Measurements from ENCODE around the gene MTA2.
A peak's percentile ranks its signal among the peaks of the same experiment; 100 is the strongest.

MTA2 gene

GRCh38 chr11:62612366-62613290 lies 11.0 kb upstream of the MTA2 start, which contains the start of the genes EML3 and ROM1:
EML3 (minus strand) TSS chr11:62612775; CDS start chr11:62612457, 318 bp downstream.
ROM1 (plus strand) TSS chr11:62613257; CDS start chr11:62613282, 25 bp downstream.
- DNase-seq = peak; percentile 74 to 85 (median 82)

- peak; percentile 14 to 75 (median 69) for DNase-seq
Observed at GRCh38 chr11:62611705-62612365, 10.2 kb upstream of the MTA2 start.

GRCh38 chr11:62610814-62611704 lies 9.4 kb upstream of the MTA2 start:
- DNase-seq = no peak

GRCh38 chr11:62610403-62610802 lies 8.7 kb upstream of the MTA2 start:
- DNase-seq = no peak

GRCh38 chr11:62608776-62609175 lies 7.1 kb upstream of the MTA2 start:
- DNase-seq = no peak

GRCh38 chr11:62607714-62608113 lies 6.0 kb upstream of the MTA2 start:
- DNase-seq = peak in 1 of 3 experiments; percentile 43

GRCh38 chr11:62605902-62606301 lies 4.2 kb upstream of the MTA2 start:
- no peak for DNase-seq

GRCh38 chr11:62605467-62605866 lies 3.8 kb upstream of the MTA2 start:
- no peak for DNase-seq

GRCh38 chr11:62604460-62605120 lies 2.9 kb upstream of the MTA2 start:
- no peak for DNase-seq

GRCh38 chr11:62603776-62604299 lies 2.2 kb upstream of the MTA2 start:
- DNase-seq = no peak

GRCh38 chr11:62603072-62603408 lies 1.4 kb upstream of the MTA2 start:
- peak in 2 of 3 experiments; percentile 71 to 73 for DNase-seq

- DNase-seq = peak; percentile 64 to 95 (median 93)
Observed at GRCh38 chr11:62602141-62603071, 741 bp upstream of the MTA2 start.

GRCh38 chr11:62601122-62601371 lies 618 bp downstream of the MTA2 start:
- peak in 1 of 3 experiments; percentile 82 for DNase-seq

GRCh38 chr11:62600367-62601121 lies 1.1 kb downstream of the MTA2 start:
- DNase-seq = peak in 1 of 3 experiments; percentile 68

GRCh38 chr11:62599901-62600300 lies 1.8 kb downstream of the MTA2 start:
- no peak for DNase-seq

- DNase-seq = peak; percentile 84 to 91 (median 88)
Observed at GRCh38 chr11:62599069-62599696, 2.5 kb downstream of the MTA2 start.

GRCh38 chr11:62595124-62595523 lies 6.5 kb downstream of the MTA2 start:
- no peak for DNase-seq

- DNase-seq = peak; percentile 56 to 78 (median 59)
Observed at GRCh38 chr11:62593434-62594044, 8.1 kb downstream of the MTA2 start.

GRCh38 chr11:62592989-62593421 lies 8.7 kb downstream of the MTA2 start:
- DNase-seq = no peak

All from NCI-H1417 (cell line).